D721Med (cell line): ENCODE measurements around the gene DNAAF5.

Experiments used
- DNase-seq: peaks from one replicate; pipeline ENCODE4 v3.0.0; 2011; ENCODE audit warnings: low spot score; ENCODE audit not compliant: insufficient read length
- FAIRE-seq: peaks from 2 replicates; lab custom pipeline; 2011; peaks lifted over from hg19 to GRCh38; lab: Jason Lieb, UNC
- CTCF ChIP-seq: IDR thresholded peaks from 2 replicates; pipeline ENCODE4 v1.5.1; 2012; ENCODE audit warnings: mild to moderate bottlenecking, control low read depth; ENCODE audit not compliant: insufficient read depth; ENCODE audit errors: missing control alignments

The DNAAF5 gene

GRCh38 chr7:684416-684815 is 42.1 kb upstream of the DNAAF5 start:
- no peak for FAIRE-seq
- TF ChIP-seq CTCF: no peak

GRCh38 chr7:685540-685939 is 41.0 kb upstream of the DNAAF5 start:
- no peak for TF ChIP-seq CTCF
- no peak for DNase-seq
- FAIRE-seq: no peak

More at GRCh38 chr7:684416-684815, 42.1 kb upstream of the DNAAF5 start:
- DNase-seq: no peak

GRCh38 chr7:690478-691360 is 35.8 kb upstream of the DNAAF5 start:
- DNase-seq (no peak), FAIRE-seq (no peak)

GRCh38 chr7:691361-692045 is 35.0 kb upstream of the DNAAF5 start:
- DNase-seq: no peak
- no peak for FAIRE-seq
- no peak for TF ChIP-seq CTCF

More at GRCh38 chr7:690478-691360, 35.8 kb upstream of the DNAAF5 start:
- no peak for TF ChIP-seq CTCF

GRCh38 chr7:693280-693679 is 33.2 kb upstream of the DNAAF5 start:
- FAIRE-seq: no peak
- DNase-seq: no peak
- no peak for TF ChIP-seq CTCF

- no peak for FAIRE-seq
- TF ChIP-seq CTCF: no peak
These were observed 30.1 kb upstream of the DNAAF5 start for GRCh38 chr7:696426-696811.

More at GRCh38 chr7:696426-696811, 30.1 kb upstream of the DNAAF5 start:
- no peak for DNase-seq
